ENCODE data around the gene RAB3C. TPM values are rescaled to one million over a fixed set of nuclear protein-coding genes. Genes with fewer than 3 reads are reported as not detected.

Gene RAB3C
- total RNA-seq, 1 donor = not detected

DNA sequence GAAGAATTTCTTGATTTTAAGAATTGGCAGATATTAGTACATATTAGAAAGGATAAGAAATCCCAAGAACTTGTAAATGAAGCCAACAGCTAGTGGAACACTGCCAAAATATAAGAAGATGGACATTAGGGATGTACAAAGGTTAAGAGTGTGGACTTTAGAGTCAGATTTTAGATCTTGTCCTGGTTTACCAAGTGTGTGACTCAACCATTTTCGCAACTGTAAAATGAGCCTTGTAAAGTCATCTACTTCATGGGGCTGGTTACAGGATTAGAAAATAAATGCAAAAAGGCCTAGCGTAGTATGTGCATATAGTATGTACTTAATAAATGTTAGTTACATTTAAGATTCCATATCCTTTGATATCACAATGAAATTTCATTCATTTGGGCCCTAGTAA, 260.0 kb downstream of the RAB3C start:
- TF ChIP-seq, protein P1, sequence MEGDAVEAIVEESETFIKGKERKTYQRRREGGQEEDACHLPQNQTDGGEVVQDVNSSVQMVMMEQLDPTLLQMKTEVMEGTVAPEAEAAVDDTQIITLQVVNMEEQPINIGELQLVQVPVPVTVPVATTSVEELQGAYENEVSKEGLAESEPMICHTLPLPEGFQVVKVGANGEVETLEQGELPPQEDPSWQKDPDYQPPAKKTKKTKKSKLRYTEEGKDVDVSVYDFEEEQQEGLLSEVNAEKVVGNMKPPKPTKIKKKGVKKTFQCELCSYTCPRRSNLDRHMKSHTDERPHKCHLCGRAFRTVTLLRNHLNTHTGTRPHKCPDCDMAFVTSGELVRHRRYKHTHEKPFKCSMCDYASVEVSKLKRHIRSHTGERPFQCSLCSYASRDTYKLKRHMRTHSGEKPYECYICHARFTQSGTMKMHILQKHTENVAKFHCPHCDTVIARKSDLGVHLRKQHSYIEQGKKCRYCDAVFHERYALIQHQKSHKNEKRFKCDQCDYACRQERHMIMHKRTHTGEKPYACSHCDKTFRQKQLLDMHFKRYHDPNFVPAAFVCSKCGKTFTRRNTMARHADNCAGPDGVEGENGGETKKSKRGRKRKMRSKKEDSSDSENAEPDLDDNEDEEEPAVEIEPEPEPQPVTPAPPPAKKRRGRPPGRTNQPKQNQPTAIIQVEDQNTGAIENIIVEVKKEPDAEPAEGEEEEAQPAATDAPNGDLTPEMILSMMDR (IDR thresholded peaks at IDR 0.05; ENCODE audit: insufficient read depth, low read depth, low read length) = no peak
- DNase-seq (ENCODE audit: low read depth) = peak; percentile 16
- no peak overlapping the region for H3K4me3 ChIP-seq (ENCODE audit: low read depth, low read length)

DNA sequence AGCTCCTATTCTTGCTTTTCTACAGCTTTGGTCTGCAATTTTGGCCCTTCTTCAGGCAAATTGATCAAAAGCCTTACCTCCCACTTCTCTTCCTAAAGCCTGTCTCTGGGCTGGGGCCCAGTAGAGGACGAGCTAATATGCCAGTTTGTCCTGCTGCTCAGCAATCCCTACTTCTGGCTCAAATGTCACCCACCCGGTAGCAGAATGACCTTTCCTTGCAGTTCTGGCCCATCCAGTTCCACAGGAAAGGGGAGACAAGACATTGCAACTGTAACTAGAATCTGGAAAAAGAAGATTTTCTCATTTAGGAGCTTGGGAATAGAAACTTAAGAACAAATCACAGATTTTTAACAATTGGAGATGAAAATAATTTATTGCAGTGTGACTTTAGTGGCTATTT, 261.5 kb downstream of the RAB3C start:
- DNase-seq (ENCODE audit: low read depth) = no peak
- no peak overlapping the region for H3K4me3 ChIP-seq (ENCODE audit: low read depth, low read length)
- TF ChIP-seq, protein P1 (IDR thresholded peaks at IDR 0.05; ENCODE audit: insufficient read depth, low read depth, low read length) = no peak

DNA sequence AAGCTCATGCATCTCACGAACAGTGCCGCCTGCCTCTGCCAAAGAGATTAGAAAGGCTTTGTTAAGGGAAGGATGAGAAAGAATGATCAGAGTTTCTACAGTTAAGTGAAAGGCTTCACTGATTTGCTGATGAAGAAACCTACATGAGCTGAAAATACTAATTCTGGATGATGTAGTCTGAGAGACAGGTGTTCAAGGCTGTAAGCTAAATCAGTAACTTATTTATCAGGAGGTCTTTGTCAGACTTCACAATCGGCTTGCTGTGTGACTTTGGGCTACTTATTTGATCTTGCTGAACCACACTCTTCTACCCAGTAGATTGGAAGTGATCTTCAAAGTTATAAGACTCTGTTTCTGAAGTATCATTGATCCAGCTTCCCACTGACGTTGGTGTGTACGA, 264.2 kb downstream of the RAB3C start:
- no peak overlapping the region for H3K4me3 ChIP-seq (ENCODE audit: low read depth, low read length)
- DNase-seq (ENCODE audit: low read depth) = no peak
- TF ChIP-seq, protein P1 (IDR thresholded peaks at IDR 0.05; ENCODE audit: insufficient read depth, low read depth, low read length) = no peak

DNA sequence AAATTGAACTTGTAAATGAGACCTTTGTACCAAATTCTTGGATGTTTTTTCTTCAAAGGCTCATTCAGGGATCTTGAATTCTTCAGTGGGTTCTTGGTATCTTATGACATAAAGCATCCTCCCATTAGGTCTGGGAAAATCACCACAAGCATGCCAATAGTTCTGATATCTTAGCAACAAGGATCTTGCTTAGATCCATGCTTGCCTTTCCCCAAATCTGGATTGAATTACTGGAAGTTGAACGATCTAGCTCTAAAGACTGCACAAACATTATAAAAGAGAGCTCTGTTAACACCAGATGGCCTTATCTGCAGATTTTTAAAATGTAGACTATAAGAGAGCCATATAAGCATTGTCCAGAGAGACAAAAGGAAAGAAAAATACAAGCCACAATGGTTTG, 266.3 kb downstream of the RAB3C start:
- DNase-seq (ENCODE audit: low read depth) = no peak
- no peak overlapping the region for H3K4me3 ChIP-seq (ENCODE audit: low read depth, low read length)
- TF ChIP-seq, protein P1 (IDR thresholded peaks at IDR 0.05; ENCODE audit: insufficient read depth, low read depth, low read length) = no peak

DNA sequence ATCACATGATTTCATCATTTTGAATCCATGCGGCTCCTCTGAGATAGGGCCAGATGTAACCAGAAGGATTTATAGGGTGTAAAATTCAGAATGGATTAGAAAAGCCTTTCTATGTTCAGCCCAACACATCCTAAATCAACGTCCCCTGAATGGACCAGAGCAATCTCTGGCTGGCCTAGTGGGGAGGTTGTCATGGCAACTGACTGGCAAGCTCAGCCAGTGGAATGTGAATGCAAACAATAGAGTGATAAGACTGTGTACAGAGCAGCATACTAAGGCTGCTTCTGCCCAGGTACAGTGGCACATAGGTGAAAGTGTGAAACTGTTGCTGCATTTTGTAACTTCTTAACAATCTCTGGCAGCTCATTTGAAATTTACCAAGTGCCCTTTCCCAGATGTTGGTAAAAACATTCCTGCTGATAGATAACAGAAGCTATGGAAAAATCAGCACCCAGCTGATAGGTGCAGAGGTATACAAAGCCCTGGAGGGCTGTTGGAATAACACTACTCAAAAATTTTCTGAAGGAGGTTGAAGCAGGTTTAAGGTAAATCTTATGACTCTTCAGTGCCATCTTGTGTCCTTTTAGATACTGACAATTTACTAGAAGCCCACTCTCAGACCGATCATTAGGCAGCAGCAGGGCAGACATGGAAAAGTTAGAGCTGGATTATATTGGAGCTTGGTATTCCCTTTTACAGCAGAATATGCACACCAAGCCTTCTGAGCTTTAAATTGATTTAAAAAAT, 267.2 kb downstream of the RAB3C start:
- DNase-seq (ENCODE audit: low read depth) = peak; percentile 40
- TF ChIP-seq, protein P1 (IDR thresholded peaks at IDR 0.05; ENCODE audit: insufficient read depth, low read depth, low read length) = peak; percentile 54
- H3K4me3 ChIP-seq (ENCODE audit: low read depth, low read length) = no peak overlapping the region

DNA sequence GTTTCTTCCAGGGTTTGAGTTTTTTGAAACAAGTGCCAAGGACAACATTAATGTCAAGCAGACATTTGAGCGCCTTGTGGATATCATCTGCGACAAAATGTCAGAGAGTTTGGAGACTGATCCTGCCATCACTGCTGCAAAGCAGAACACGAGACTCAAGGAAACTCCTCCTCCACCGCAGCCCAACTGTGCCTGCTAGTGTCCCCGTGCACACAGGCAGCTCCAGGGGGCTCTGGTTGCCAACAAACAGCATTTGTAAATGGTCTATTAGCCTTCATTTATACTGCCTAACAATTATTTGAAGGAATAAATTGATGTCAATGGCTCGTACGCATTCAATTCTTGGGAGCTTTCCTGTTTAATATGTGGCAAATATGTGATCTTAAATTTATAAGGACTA, 268.3 kb downstream of the RAB3C start:
- TF ChIP-seq, protein P1 (IDR thresholded peaks at IDR 0.05; ENCODE audit: insufficient read depth, low read depth, low read length) = no peak
- no peak overlapping the region for H3K4me3 ChIP-seq (ENCODE audit: low read depth, low read length)
- DNase-seq (ENCODE audit: low read depth) = no peak

DNA sequence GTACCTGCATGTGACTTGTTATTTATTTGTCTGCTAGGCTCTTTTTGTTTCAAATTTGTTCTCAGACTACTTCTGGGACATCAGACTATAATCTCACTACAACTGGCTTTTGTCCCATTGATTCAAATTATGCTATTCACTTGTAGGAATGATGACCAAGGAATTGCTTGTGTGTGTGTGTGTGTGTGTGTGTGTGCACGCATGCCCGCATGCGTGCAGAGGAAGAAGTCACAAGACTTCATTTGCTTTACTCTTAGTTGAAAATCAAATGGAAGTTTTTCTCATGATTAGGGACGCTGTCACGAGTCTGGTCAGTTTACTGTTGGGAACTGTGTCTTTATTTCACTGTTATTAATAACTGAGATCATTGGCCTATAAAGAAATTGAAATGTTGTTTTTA, 268.7 kb downstream of the RAB3C start:
- DNase-seq (ENCODE audit: low read depth) = no peak
- TF ChIP-seq, protein P1 (IDR thresholded peaks at IDR 0.05; ENCODE audit: insufficient read depth, low read depth, low read length) = no peak
- H3K4me3 ChIP-seq (ENCODE audit: low read depth, low read length) = no peak overlapping the region
